Body of pancreas (tissue), 4 donors: ENCODE measurements around the gene GAP43.

ENCODE experiments used
- CTCF ChIP-seq, 7 experiments: fragments of 450-650 bp in 4 of 7; fragments of 200-600 bp in 3 of 7; sonication (generic) in 3 of 7; IDR thresholded peaks; one replicate each; pipeline ENCODE4 v1.5.1; 2016 to 2019; ENCODE audit warnings: antibody characterized with exemption in 7 of 7
- POLR2A ChIP-seq, 3 donors: fragments of 450-650 bp; IDR thresholded peaks; one replicate each; pipeline ENCODE4 v1.6.1; 2016; ENCODE audit warnings: antibody characterized with exemption in 3 of 3, mild to moderate bottlenecking in 2 of 3

- TF ChIP-seq CTCF (IDR thresholded peaks at IDR 0.05) (no peak), POLR2A (IDR thresholded peaks at IDR 0.05) (no peak)
Observed at GRCh38 chr3:115758076-115758763, 134.9 kb downstream of the GAP43 start.
